ENCODE measurements around the gene CCDC122. TPM values are rescaled to one million over a fixed set of nuclear protein-coding genes. Genes with fewer than 3 reads are reported as not detected.

CCDC122 gene
- total and polyA plus RNA-seq, 10 of the 15 experiments (the other 5 are each of a cell fraction or from before 2014, with no cell fraction given): 1.0 to 4.5 (median 2.9) TPM; not detected in 1

DNA sequence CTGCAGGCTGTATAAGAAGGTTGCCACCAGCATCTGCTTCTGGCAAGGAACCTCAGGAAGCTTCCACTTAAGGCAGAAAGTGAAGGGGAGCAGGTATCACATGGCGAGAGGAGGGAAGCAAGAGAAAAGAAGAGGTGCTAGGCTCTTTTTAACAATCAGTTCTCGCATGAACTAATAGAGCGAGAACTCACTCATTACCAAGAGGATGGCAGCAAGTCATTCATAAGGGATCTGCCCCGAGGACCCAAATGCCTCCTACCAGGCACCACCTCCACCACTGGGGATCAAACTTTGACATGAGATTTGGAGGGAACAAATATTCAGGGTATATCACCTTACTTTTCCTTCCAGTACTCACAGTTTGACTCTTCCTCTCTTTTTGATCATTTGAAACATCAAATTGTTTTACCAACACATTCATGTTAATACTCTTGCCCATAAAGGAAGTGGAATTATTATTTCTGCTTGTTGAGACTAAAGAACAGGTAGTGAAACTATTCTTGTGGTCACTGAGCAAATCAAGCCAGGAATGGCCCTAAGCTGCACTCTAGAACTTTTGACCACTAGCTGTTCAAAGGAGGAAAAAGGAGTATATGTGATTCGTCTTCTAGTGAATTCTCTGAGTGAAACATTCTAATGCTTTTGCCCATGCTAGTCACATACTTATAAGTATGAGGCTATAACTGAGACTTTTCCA, 45.2 kb upstream of the CCDC122 start:
- H3K27ac ChIP-seq (ENCODE audit: control insufficient read depth, insufficient read depth): no peak overlapping the region
- POLR2A ChIA-PET: no interaction called here
- H3K9ac ChIP-seq (ENCODE audit: control insufficient read depth, insufficient read depth, low read length): no peak overlapping the region
- H3K79me2 ChIP-seq (ENCODE audit: control insufficient read depth, insufficient read depth, low read length): no peaks in the 10 kb centered on the region
- H3K4me3 ChIP-seq: no peak overlapping the region
- peak overlapping the region; percentile 43 for H3K4me2 ChIP-seq (ENCODE audit: control insufficient read depth, insufficient read depth)
- FAIRE-seq: peak; percentile 74
- SMC1A ChIA-PET (ENCODE audit: uncharacterized antibody, unreplicated experiment): interaction anchor here (0.6 kb wide), 2 partner anchors 1122 to 1978 kb away, joined by 3 to 5 read pairs; no protein-coding TSS in a partner anchor
- 10% methylated on average over 5 of the region's 5 CpGs for WGBS (ENCODE audit: insufficient coverage, insufficient replicate concordance, low lambda C conversion rate, missing lambda C conversion rate)
- no peaks in the 10 kb centered on the region for H3K36me3 ChIP-seq (ENCODE audit: control insufficient read depth in 2 of 2, insufficient read depth in 2 of 2, low read length in 1 of 2)
- CTCF ChIA-PET: no interaction called here
- H3K9me3 ChIP-seq (replicated peaks; ENCODE audit: control insufficient read depth, insufficient read depth, low read length): no peaks in the 10 kb centered on the region; the same call in 2 of the 3 replicates
- no TSS peak for BruUV-seq (replicated peaks)
- in situ Hi-C loops (cut with MboI): no loop called here
- peak; percentile 81 for ATAC-seq
- peaks cover 5% of the 10 kb centered on the region; the same call in 1 of the 2 replicates for H3K4me1 ChIP-seq (ENCODE audit: control insufficient read depth, insufficient read depth, low read length)
- H3K27me3 ChIP-seq (replicated peaks in 1 of 2; ENCODE audit: control insufficient read depth in 2 of 2, insufficient read depth in 2 of 2, low read length in 1 of 2): no peaks in the 10 kb centered on the region
- peak; percentile 19 for DNase-seq (ENCODE audit: low read depth, low spot score)
- intact Hi-C loops (cut with micrococcal nuclease; ENCODE audit: unreplicated experiment): no loop called here
- RAD21 ChIA-PET (ENCODE audit: unreplicated experiment): no interaction called here
- no peak overlapping the region for H2AFZ ChIP-seq (ENCODE audit: control insufficient read depth, low read depth, low read length)
- H4K20me1 ChIP-seq (ENCODE audit: control insufficient read depth, insufficient read depth): no peaks in the 10 kb centered on the region
- 0 out of 4 replicates have a peak, but pooled peaks have one; percentile 15 to 27 for TF ChIP-seq IKZF2 (IDR thresholded peaks at IDR 0.05)
- peak; percentile 32; the same call in 1 of the 2 replicates for TF ChIP-seq JUNB (IDR thresholded peaks at IDR 0.05)
- TF ChIP-seq DPF2 (IDR thresholded peaks at IDR 0.05): 0 out of 2 replicates have a peak, but pooled peaks have one; percentile 38
- peak; percentile 60; the same call in 1 of the 2 replicates for TF ChIP-seq BCL11A (IDR thresholded peaks at IDR 0.05; ENCODE audit: low read depth, low read length)
- TF ChIP-seq SP1 (IDR thresholded peaks at IDR 0.05; ENCODE audit: low read depth, low read length): no peak
- peak; percentile 43; the same call in 1 of the 2 replicates for TF ChIP-seq NFIC (IDR thresholded peaks at IDR 0.05; ENCODE audit: low read depth, low read length)
- peak; percentile 41; the same call in 1 of the 2 replicates for TF ChIP-seq CBFB (IDR thresholded peaks at IDR 0.05; ENCODE audit: low read depth)
- peak; percentile 61 for TF ChIP-seq ATF2 (IDR thresholded peaks at IDR 0.05; ENCODE audit: low read length)
- peak; percentile 88 for TF ChIP-seq SPI1 (IDR thresholded peaks at IDR 0.05; ENCODE audit: borderline replicate concordance, insufficient read depth, low read depth, low read length)
- TF ChIP-seq IRF4 (IDR thresholded peaks at IDR 0.05; ENCODE audit: low read depth, low read length): peak; percentile 50; the same call in 1 of the 2 replicates
- no peak for TF ChIP-seq FOS (IDR thresholded peaks at IDR 0.05; ENCODE audit: borderline replicate concordance, extremely low read depth, insufficient read length)
- peak in 1 of 2 experiments; percentile 24; a peak in 1 of 4 replicates for TF ChIP-seq ETV6 (conservative IDR thresholded peaks at IDR 0.05 in 1 of 2, IDR thresholded peaks at IDR 0.05 in 1 of 2; ENCODE audit: borderline replicate concordance in 1 of 2, low read depth in 1 of 2)
- no peak for TF ChIP-seq CHD1 (IDR thresholded peaks at IDR 0.05; ENCODE audit: low read depth, low read length)
- peak; percentile 97 for TF ChIP-seq RUNX3 (IDR thresholded peaks at IDR 0.05; ENCODE audit: low read length)
